HG03175 (cell line): ENCODE data around the gene FXN.

Experiments
- ATAC-seq: cut with Tn5 transposase; IDR thresholded peaks from one replicate; pipeline ENCODE4 v1.9.1; 2021; ENCODE audit warnings: mild to moderate bottlenecking, moderate library complexity; ENCODE audit not compliant: unreplicated experiment

The FXN gene

GRCh38 chr9:69137311-69137710, 101.8 kb downstream of the FXN start:
- ATAC-seq, result no peak

GRCh38 chr9:69139596-69139995, 104.0 kb downstream of the FXN start:
- ATAC-seq, result no peak

DNA sequence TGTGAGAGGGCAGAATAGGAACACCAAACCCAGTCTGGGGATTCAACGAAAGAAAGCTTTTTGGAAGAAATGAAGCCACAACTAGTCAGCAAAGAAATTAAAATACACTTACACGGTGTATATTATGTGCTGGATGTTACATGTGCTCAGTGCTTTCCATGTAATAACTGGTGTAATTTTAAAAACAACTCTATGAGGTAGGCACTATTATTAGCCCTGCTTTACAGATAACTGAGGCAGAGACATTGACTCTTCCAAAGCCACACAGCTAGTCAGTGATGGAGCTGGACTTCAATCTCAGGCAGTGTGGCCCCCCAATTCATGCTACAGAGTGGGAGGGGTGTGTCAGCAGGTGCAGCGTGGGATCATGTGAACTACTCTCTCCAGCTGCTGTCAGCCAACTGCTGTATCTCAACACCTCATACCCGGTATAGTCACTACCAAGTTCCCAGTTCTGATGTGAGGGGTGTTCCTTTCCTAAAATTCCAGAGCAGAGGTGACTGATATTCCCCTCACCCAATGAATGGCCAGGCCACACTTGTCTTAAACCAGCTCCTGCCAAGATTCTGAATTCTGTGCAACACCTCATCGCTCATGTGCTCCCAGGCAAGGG, 104.7 kb downstream of the FXN start:
- ATAC-seq, result no peak

GRCh38 chr9:69141851-69142250, 106.3 kb downstream of the FXN start:
- no peak for ATAC-seq

DNA sequence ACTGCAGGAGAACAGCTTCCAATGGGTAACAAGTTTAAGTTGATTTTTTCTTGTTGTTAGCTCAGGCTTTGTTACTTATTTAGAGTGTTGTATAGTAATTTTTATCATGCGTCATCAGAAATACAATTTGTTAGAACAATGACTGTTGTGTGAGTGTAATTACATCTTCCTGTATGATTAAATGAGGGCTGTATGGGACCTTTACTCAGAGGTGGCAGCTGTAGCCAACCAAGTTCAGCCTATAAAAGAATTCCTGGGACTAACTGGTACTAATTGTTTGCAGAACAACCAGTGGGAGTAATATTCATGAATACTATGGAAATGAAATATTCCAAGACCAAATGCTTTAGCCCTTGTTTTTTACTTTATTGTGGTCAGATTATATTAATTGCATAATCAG, 107.7 kb downstream of the FXN start:
- no peak for ATAC-seq

GRCh38 chr9:69145144-69145715, 109.7 kb downstream of the FXN start:
- no peak for ATAC-seq

GRCh38 chr9:69147041-69147834, 111.7 kb downstream of the FXN start:
- no peak for ATAC-seq

GRCh38 chr9:69149321-69149807, 113.8 kb downstream of the FXN start:
- no peak for ATAC-seq
